GM19025 (cell line): ENCODE measurements around the gene SPEF1.
"Not testable (repeated sequence)": the region's sequence is repeated elsewhere in the genome, so short reads cannot be mapped to it uniquely, and the experiment has no call there.

ENCODE experiments used
- ATAC-seq: cut with Tn5 transposase; IDR thresholded peaks from one replicate; pipeline ENCODE4 v1.9.1; 2021; ENCODE audit warnings: mild to moderate bottlenecking, low read depth, moderate library complexity; ENCODE audit not compliant: unreplicated experiment

The SPEF1 gene

DNA sequence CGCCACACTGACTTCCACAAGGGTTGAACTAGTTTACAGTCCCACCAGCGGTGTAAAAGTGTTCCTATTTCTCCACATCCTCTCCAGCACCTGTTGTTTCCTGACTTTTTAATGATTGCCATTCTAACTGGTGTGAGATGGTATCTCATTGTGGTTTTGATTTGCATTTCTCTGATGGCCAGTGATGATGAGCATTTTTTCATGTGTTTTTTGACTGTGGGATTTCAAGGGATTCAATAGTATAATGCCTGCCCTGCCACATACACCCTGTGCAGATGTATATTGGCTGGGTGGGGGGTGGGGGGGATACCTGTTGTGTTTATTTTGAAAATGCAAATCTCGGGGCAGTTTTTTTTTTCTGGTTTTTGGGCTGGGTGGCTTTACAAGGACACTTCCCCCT lies 12.9 kb upstream of the SPEF1 start:
- not testable (repeated sequence) for ATAC-seq

GRCh38 chr20:3789201-3789600 lies 8.0 kb upstream of the SPEF1 start:
- not testable (repeated sequence) for ATAC-seq

GRCh38 chr20:3788685-3789155 lies 7.5 kb upstream of the SPEF1 start:
- no peak for ATAC-seq

DNA sequence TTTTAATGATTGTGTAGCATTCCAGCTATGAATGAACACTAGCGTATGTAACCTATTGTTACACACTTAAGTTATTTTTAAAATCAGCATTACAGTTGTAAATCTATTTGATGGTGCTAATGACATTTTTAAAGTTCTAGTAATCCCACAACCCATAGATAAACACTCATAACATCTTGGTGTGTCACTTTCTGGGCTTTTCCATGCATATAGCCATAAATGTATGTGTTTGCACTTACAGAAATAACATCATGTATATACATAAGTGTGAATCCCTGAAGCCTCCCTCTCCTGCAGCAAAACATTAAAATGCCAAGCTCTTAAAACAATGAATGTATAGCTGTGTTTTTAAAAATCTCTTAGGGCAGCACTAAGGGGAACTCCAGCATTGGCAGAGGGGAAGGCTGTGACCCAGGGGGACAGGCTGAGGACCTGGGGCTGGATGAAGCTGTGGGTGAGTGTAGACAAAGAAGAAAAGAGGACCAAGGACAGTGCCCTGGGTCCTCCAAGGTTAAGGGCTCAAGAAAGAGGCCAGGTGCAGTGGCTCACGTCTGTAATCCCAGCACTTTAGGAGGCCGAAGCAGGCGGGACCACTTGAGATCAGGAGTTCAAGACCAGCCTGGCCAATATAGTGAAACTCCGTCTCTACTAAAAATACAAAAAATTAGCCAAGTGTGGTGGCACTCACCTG lies 6.2 kb upstream of the SPEF1 start:
- no peak for ATAC-seq

- peak; percentile 85 for ATAC-seq
Measured at GRCh38 chr20:3786665-3787323, 5.5 kb upstream of the SPEF1 start, which contains the start of gene CENPB. TSS of gene CENPB (minus strand) at chr20:3786740. CDS start at chr20:3786483, 257 bp downstream.

GRCh38 chr20:3786126-3786484 lies 4.9 kb upstream of the SPEF1 start:
- peak; percentile 7 for ATAC-seq

DNA sequence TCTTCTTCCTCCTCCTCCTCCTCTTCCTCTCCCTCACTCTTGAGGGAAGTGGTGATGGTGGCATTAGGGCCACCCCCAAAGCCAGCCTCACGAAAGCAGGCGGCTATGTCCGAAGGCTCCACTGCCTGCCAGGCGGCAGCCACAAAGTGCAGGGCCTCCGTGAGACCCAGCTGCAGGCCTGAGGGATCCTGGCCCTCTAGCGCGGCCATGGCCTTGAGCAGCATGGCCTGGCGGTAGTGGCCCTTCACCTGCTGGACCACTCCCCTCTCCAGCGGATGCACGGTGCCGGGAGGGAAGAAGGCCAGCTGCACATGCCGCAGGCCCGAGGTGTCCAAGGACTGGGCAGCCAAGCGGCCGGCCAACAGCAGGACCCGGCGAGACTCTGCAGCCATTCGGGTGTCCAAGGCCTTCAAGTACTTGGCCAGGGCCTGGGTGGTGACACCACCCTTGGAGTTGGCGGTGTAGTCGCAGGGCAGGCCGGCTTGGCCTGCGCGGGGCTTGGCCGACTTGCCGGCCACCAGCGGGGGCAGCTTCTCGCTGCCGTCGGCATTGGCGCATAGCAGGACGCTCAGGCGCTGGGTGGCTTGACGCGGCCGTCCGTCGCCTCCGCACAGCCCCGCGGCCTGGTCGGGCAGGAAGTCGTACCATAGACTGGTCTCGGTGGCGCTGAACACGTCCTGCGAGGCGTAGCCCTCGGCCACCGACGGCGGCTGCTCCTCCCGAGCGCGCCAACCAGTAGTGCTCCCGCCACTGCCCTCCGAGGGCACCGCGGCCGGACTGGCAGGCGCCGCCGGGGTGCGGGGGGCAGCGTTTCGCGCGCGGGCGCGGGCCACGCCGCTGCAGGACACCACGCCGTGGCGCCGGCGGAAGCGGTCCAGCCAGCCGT lies 4.2 kb upstream of the SPEF1 start:
- no peak for ATAC-seq

- ATAC-seq = no peak
Measured at GRCh38 chr20:3784863-3785239, 3.6 kb upstream of the SPEF1 start.

- ATAC-seq = no peak
Measured at GRCh38 chr20:3784216-3784853, 3.1 kb upstream of the SPEF1 start.

DNA sequence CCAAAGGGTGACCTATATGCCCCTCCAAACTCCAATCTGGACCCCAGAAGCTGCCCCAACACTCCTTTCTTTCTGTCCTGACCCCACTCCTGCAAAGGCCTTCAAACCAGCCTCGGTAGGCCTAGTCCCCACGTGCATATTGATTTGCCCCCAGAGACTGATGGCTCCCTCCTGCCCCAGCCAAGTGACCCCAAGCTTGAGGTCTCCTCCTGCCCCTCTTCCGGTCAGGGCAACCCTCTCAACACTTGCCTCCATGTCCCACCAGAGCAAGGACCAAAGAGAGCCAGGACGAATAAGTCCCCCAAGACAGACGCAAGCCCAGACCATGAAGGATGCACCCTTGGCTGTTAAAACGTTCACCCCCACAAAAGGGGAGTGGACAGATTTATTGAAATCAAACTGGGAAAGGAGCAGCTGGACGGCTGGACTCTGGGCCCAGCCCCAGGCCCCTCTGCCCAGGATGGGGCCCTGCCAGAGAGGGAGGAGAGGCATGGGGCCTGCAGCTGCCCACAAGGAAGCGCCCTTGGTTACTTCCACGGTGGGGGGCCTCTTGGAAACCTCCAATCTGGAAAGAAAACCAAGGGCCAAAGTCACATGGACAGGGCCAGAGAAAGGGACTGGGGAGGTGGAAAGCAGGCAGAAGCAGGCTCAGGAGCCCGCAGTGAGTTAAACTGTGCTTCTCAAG lies 2.4 kb upstream of the SPEF1 start:
- no peak for ATAC-seq

DNA sequence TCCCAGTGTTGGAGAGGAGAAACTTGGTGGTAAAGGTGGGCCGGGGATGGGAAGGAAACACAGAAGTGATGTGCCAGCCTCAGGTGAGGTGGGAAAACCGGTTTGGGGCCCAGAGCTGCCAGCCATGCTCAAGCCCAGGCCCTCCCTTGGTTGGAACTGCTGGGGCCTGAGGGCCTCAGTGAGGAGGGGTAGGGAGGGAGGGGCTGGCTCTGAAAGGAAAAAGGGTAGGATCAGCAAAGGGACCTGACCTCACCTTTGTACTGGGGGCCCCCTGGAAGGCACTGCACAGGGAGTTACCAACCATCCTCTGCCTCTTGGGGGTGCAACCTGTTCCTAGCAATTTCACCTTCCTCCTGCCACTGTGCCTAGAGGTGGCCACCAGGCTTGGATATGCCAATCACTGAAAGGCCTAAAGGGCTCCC lies 1.8 kb upstream of the SPEF1 start:
- no peak for ATAC-seq

DNA sequence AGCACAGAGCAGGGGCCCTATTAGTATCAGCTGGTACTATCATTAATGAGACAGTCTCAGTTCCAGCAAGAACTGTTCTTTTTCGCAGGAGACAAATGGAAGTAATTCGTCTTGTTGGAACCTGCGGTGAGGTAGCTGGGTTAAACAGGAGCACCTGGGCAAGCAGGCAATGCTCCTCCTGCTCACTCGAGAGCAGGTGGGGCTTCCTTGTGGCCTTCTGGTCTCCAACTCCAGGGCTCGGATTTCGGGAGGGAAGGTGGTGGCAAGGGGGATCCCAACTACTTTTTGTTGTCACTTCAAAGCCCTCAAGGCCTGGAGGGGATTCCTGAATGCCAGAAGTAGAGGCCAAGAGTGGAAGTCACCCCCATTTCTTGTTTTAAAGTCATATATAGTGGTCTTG lies 1.3 kb upstream of the SPEF1 start:
- ATAC-seq = no peak

DNA sequence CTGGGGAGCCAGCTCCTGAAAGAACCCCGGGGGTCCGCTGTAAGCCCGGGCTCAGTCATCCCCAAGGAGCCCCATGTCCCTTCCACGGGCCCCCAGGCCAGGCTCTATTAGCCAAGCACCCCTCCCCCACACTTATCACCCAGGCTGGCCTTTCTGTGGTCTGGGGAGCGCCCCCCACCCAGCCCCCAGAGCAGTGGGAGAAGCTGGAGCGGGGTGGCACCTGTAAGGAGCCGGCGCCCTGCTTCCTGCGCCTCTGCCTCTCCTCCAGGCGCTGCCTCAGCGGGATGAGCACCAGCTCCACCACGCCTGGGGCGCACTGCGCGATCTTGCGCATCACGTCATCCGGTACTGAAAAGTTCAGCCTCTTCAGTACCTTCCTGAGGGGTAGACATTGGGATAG lies 2.3 kb downstream of the SPEF1 start:
- ATAC-seq = no peak

GRCh38 chr20:3777716-3778629 lies 3.3 kb downstream of the SPEF1 start:
- no peak for ATAC-seq

DNA sequence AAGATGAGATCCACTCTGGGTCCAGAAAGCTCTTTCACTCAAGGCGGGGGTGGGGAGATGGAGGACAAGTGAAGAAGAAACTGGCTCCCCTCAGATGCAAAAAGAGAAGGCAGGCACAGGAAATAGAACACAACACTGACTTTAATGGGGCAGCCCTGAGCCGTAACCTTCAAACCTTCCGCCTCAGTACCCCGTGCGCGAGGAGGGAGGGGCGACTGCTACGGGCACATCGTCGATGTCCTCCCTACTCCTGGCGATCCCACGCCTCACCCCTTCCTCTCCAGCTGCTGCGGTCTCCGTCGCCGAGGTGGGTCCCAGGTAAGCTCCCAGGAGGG lies 3.9 kb downstream of the SPEF1 start:
- ATAC-seq = no peak

GRCh38 chr20:3775457-3776108 lies 5.7 kb downstream of the SPEF1 start:
- no peak for ATAC-seq

DNA sequence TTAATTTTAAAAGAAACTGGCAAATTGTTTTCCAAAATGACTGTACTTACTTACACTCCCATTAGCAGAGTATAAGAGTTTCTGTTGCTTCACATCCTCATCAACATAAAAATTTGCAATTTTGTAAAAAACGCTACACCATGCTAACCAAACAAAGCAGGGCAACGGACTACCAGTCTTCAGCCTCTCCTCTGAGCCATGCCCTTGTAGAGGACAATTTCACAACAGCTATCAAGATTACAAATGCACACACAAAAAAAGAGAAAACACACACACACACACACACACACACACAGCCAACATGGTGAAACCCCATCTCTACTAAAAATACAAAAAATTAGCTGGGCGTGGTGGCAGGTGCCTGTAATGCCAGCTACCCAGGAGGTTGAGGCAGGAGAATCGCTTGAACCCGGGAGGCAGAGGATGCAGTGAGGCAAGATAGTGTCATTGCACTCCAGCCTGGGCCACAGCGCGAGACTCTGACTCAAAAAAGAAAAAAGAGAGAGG lies 9.6 kb downstream of the SPEF1 start:
- no peak for ATAC-seq

DNA sequence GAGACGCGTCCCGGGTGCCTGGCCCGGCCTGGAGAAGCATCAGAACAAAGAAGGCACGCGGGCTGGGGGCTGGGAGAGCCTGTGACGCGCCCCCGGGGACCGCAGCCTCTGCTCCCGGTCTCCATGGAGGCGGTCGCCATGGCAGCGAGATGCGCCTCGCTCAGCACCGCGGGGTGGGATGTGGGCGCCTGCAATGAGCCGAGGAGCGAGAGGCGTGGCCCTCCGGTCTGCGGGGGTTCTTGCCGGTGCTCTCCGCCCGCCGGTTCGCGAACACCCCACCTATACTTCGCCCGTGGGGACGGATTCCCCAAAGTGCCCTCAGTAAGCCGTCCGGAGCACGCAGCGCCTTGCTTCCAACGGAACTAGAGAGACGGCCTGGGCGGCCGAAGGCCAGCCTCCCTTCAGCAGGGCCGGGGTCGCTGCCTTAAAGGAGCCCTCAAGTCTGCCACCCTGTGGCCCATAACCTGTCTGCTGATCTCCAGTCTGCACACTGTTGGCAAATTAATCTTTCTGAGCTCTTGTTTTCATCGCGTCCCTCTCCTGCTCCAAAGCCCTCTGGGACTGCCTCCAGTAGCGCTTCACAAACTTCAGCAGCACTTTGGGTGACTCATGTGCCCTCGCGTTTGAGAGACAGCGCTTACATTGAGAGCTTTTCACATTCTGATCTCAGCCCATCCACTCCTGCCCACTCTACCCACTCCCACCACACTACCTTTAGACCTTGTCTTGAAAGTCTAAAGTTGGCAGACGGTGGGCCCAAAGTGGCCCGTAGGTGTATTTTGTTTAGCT lies 12.7 kb downstream of the SPEF1 start:
- peak; percentile 11 for ATAC-seq
